PFSK-1 (cell line): ENCODE results near the gene EPHB6. TPM values are rescaled to one million over a fixed set of nuclear protein-coding genes. Genes with fewer than 3 reads are reported as not detected.

Experiments
- FOXP2 ChIP-seq: optimal IDR thresholded peaks from 2 replicates; pipeline ENCODE3; 2011; ENCODE audit warnings: borderline replicate concordance, control low read depth, inconsistent platforms; ENCODE audit not compliant: insufficient read depth; ENCODE audit errors: extremely low read length, extremely low read depth
- POLR2AphosphoS5 ChIP-seq: IDR thresholded peaks from 2 replicates; pipeline ENCODE4 v1.6.1; 2012; ENCODE audit warnings: low read depth, mild to moderate bottlenecking, control low read depth, low read length, moderate library complexity
- SIN3A ChIP-seq: IDR thresholded peaks from 2 replicates; pipeline ENCODE4 v1.6.1; 2012; ENCODE audit warnings: mild to moderate bottlenecking, low read length, moderate library complexity, borderline replicate concordance; ENCODE audit not compliant: insufficient read depth
- TAF1 ChIP-seq: IDR thresholded peaks from 2 replicates; pipeline ENCODE4 v1.6.1; 2012; ENCODE audit warnings: low read length, control low read depth, borderline replicate concordance; ENCODE audit not compliant: insufficient read depth
- polyA plus RNA-seq: library from polyadenylated mRNA; unstranded; fragments of >200 nt; gene quantifications from one replicate; pipeline ENCODE4 v1.2.1, GENCODE V29; 2012; ENCODE audit warnings: low read depth, missing spikeins; ENCODE audit not compliant: insufficient read length
- TF ChIP-seq, protein P1 (sequence below), 2 experiments: IDR thresholded peaks; 2 replicates each; pipeline versions ENCODE4 v1.6.1 to v1.8.0; 2011 to 2012; ENCODE audit warnings: low read depth in 2 of 2, low read length in 2 of 2, control low read depth in 1 of 2, inconsistent platforms in 1 of 2, mild to moderate bottlenecking in 1 of 2, moderate library complexity in 1 of 2; ENCODE audit not compliant: insufficient read depth in 1 of 2

The EPHB6 gene, protein sequence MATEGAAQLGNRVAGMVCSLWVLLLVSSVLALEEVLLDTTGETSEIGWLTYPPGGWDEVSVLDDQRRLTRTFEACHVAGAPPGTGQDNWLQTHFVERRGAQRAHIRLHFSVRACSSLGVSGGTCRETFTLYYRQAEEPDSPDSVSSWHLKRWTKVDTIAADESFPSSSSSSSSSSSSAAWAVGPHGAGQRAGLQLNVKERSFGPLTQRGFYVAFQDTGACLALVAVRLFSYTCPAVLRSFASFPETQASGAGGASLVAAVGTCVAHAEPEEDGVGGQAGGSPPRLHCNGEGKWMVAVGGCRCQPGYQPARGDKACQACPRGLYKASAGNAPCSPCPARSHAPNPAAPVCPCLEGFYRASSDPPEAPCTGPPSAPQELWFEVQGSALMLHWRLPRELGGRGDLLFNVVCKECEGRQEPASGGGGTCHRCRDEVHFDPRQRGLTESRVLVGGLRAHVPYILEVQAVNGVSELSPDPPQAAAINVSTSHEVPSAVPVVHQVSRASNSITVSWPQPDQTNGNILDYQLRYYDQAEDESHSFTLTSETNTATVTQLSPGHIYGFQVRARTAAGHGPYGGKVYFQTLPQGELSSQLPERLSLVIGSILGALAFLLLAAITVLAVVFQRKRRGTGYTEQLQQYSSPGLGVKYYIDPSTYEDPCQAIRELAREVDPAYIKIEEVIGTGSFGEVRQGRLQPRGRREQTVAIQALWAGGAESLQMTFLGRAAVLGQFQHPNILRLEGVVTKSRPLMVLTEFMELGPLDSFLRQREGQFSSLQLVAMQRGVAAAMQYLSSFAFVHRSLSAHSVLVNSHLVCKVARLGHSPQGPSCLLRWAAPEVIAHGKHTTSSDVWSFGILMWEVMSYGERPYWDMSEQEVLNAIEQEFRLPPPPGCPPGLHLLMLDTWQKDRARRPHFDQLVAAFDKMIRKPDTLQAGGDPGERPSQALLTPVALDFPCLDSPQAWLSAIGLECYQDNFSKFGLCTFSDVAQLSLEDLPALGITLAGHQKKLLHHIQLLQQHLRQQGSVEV
- polyA plus RNA-seq: not detected

DNA sequence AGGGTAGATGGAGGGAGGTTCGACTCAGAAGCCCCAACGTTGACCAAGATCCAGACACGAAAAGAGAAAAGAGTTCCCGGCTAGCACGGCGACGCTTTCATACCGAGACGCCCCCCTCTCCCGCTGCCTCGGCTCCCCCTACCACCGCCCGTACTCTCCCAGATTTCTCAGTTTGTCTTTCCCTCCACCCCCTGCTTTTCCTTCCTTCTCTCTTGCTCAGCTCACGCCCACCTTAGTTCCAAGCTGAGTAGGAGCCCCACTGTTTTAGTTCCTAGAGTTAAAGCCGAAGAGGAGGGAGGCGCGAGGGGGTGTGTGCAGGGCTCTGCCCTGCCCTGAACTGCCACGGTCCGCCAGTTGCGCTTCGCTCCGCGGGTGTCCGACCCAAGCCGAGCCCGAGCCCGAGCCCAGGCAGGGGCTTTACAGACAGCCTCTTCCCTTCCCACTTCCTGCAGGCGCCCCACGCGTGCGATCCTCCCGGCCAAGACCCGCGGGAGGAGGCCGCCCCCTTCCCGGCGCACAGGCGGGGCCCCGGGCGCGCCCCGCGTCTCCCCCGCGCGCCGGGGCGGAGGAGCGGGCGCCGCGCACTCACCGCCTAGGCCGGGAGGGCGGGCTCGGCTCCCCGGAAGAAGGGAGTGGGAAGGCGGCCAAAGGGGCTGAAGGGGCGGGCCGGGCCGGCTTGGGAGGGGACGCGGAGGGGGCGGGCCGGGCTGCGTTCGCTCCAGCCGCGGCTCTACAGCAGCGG, at the start of gene EPHB6:
Gene EPHB6 (plus strand): TSS at position 705 of the 742 bp plus-strand sequence. CDS start 8,152 bp downstream, outside the sequence.
- TF ChIP-seq SIN3A (no peak), TAF1 (no peak), POLR2AphosphoS5 (no peak), FOXP2 (no peak)
- TF ChIP-seq, protein P1, sequence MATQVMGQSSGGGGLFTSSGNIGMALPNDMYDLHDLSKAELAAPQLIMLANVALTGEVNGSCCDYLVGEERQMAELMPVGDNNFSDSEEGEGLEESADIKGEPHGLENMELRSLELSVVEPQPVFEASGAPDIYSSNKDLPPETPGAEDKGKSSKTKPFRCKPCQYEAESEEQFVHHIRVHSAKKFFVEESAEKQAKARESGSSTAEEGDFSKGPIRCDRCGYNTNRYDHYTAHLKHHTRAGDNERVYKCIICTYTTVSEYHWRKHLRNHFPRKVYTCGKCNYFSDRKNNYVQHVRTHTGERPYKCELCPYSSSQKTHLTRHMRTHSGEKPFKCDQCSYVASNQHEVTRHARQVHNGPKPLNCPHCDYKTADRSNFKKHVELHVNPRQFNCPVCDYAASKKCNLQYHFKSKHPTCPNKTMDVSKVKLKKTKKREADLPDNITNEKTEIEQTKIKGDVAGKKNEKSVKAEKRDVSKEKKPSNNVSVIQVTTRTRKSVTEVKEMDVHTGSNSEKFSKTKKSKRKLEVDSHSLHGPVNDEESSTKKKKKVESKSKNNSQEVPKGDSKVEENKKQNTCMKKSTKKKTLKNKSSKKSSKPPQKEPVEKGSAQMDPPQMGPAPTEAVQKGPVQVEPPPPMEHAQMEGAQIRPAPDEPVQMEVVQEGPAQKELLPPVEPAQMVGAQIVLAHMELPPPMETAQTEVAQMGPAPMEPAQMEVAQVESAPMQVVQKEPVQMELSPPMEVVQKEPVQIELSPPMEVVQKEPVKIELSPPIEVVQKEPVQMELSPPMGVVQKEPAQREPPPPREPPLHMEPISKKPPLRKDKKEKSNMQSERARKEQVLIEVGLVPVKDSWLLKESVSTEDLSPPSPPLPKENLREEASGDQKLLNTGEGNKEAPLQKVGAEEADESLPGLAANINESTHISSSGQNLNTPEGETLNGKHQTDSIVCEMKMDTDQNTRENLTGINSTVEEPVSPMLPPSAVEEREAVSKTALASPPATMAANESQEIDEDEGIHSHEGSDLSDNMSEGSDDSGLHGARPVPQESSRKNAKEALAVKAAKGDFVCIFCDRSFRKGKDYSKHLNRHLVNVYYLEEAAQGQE (IDR thresholded peaks at IDR 0.05; ENCODE audit: insufficient read depth in 1 of 2, low read depth in 2 of 2, low read length in 2 of 2): no peak

DNA sequence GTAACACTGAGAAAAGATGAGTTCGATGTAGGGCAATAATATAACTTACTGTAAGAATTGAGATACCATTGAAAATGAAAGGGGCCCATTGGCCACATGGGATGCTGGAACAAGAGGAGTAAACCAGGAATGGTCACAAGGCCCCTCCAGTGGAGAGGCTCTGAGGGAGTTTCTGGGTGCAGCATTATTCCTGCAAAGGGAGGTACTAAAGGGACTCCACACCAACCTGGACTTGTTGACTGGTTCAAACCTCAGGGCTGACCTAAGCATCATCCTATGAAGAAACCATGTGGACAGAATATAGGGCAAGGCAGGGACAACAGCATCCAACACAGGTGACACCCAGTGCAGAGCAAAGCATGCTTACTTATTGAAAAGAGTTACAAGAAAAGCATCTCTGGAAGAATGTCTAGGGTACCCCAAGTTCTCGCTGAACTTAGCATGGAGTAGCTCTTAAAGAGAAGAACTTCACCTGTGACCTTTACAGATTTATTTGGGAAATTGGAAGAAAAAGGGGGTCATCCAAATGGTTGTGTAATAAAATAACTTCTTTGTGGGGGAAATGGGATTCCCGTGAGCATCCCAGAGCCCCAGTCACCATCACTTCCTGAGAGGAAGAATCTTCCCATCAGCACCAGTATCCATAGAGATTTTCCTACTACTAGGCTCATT, 49.4 kb upstream of the EPHB6 start:
- TF ChIP-seq POLR2AphosphoS5 (no peak), FOXP2 (no peak), SIN3A (no peak), TAF1 (no peak)
- TF ChIP-seq, protein P1 (IDR thresholded peaks at IDR 0.05; ENCODE audit: insufficient read depth in 1 of 2, low read depth in 2 of 2, low read length in 2 of 2): no peak

DNA sequence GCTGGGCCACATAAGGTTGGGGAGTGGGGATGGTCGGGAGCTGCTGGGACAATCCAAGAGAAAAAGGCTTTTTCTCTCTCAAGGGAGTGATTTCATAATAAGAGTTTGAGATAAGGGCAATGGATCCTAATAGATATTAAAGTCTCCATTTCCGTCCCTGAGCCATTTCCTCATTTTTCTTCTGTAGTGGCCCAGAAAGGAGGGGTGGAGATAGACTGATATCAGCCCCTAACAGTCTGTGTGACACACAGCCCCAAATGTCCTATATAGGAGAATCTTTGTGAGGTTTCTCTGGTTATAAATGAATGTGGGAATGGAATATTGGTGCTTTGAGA, 48.9 kb upstream of the EPHB6 start:
- TF ChIP-seq, protein P1 (IDR thresholded peaks at IDR 0.05; ENCODE audit: insufficient read depth in 1 of 2, low read depth in 2 of 2, low read length in 2 of 2): no peak
- no peak for TF ChIP-seq POLR2AphosphoS5
- no peak for TF ChIP-seq FOXP2
- no peak for TF ChIP-seq SIN3A
- no peak for TF ChIP-seq TAF1

DNA sequence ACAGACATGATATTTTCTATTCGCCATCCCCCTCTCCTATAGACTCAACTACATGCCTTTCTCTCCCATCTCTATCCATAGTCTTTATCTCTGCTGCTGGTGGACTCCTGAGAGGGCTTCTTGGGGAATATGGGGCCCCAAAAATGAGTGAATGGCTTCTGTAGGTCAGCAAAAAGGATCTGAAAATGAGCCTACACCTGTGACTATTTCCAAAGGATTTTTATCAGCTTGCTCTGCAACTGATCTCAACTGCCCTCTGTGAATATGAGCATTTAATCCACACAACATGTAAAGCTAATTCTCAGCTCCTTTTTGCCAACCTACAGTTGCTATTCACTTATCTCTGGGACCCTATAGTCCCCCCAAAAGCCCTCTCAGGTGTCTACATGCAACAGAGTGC, 47.9 kb upstream of the EPHB6 start:
- TF ChIP-seq FOXP2 (no peak), POLR2AphosphoS5 (no peak), TAF1 (no peak), SIN3A (no peak)
- TF ChIP-seq, protein P1 (IDR thresholded peaks at IDR 0.05; ENCODE audit: insufficient read depth in 1 of 2, low read depth in 2 of 2, low read length in 2 of 2): no peak
